Transverse colon (tissue), 3 donors: ENCODE data around the gene DGKH.
"Not testable (repeated sequence)": the region's sequence is repeated elsewhere in the genome, so short reads cannot be mapped to it uniquely, and the experiment has no call there.

Experiments
- POLR2A ChIP-seq: fragments of 450-650 bp; IDR thresholded peaks from one replicate; pipeline ENCODE4 v1.6.1; 2016; ENCODE audit warnings: antibody characterized with exemption, mild to moderate bottlenecking, moderate library complexity
- POLR2AphosphoS5 ChIP-seq, 3 donors: sonication (generic); formaldehyde crosslinking; IDR thresholded peaks; one replicate each; pipeline ENCODE4 v1.6.1; 2016; ENCODE audit warnings: antibody characterized with exemption in 3 of 3

DNA sequence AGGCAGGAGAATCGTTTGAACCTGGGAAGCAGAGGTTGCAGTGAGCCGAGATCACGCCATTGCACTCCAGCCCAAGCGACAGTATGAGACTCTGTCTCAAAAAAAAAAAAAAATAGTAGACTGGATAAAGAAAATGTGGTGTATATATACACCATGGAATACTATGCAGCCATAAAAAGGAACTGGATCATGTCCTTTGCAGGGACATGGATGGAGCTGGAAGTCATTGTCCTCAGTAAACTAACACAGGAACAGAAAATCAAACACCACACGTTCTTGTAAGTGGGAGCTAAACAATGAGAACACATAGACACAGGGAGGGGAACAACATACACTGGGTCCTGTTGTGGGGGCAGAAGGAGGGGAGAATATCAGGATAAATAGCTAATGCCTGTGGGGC is 178.3 kb downstream of the DGKH start:
- TF ChIP-seq POLR2A; POLR2AphosphoS5 (IDR thresholded peaks at IDR 0.05): not testable (repeated sequence)
